GM21723 (cell line): Measurements from ENCODE around the gene DMBT1.

ENCODE experiments used
- ATAC-seq: cut with Tn5 transposase; IDR thresholded peaks from one replicate; pipeline ENCODE4 v1.9.1; 2021; ENCODE audit warnings: mild to moderate bottlenecking, moderate library complexity; ENCODE audit not compliant: unreplicated experiment

DMBT1 gene

GRCh38 chr10:122665946-122666345 lies 105.4 kb downstream of the DMBT1 start:
- no peak for ATAC-seq

- ATAC-seq: no peak
These were observed 108.5 kb downstream of the DMBT1 start for GRCh38 chr10:122669045-122669444.

- no peak for ATAC-seq
These were observed 109.3 kb downstream of the DMBT1 start for GRCh38 chr10:122669842-122670241.

- ATAC-seq: no peak
These were observed 110.8 kb downstream of the DMBT1 start for GRCh38 chr10:122671355-122671754.

GRCh38 chr10:122672655-122673054 lies 112.1 kb downstream of the DMBT1 start:
- no peak for ATAC-seq

GRCh38 chr10:122673269-122673668 lies 112.7 kb downstream of the DMBT1 start:
- no peak for ATAC-seq

- no peak for ATAC-seq
These were observed 113.2 kb downstream of the DMBT1 start for GRCh38 chr10:122673731-122674130.

- ATAC-seq: no peak
These were observed 114.2 kb downstream of the DMBT1 start for GRCh38 chr10:122674781-122675180.

- no peak for ATAC-seq
These were observed 114.7 kb downstream of the DMBT1 start for GRCh38 chr10:122675278-122675677.

GRCh38 chr10:122678266-122678665 lies 117.7 kb downstream of the DMBT1 start:
- no peak for ATAC-seq

GRCh38 chr10:122682522-122682921 lies 122.0 kb downstream of the DMBT1 start:
- no peak for ATAC-seq

- ATAC-seq: no peak
These were observed 127.9 kb downstream of the DMBT1 start for GRCh38 chr10:122688293-122688989.

GRCh38 chr10:122689146-122689820 lies 128.7 kb downstream of the DMBT1 start:
- ATAC-seq: no peak

GRCh38 chr10:122692744-122693143 lies 132.2 kb downstream of the DMBT1 start:
- ATAC-seq: no peak
